Bone marrow (tissue), 2 donors: Measurements from ENCODE around the gene SDR39U1.

Experiments used
- DNase-seq, 2 donors: peaks; one replicate each; lab custom pipeline; 2025; lab: John Stamatoyannopoulos, UW

SDR39U1 gene

DNA sequence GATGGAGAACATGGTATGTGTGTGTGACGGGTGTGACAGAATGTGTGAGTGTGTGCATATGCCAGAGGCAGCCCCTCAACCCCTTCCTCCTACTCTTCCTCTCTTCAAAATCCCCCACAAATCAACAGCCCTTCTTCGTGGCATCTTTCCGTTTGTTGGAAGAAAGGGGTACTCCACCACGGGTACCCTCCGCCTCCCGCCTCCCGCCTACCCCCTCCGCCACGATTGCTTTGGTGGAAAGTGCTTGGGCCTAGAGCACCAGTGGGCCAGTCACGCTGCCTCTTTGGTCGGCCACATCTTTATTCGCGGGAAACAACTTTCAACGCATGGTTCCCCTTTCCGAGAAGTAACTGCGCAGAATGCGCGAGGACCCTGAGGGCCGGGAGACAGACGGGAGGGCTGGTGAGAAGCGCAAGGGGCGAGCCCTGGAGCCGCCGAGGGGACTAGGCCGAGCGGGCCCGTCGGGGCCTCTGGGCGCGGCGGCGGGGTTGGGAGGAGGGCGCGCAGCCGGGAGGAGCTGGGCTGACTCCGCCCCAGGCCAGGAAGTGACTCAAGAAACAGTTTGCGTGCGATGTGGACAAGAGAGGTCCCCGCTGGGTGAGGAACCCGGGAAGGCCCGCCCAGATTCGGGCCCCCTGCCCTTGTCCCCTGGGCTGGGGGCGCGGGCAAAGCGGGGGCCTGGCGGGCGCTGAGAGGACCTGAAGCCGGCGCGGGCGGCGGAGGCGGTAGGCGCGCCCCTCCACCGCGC lies 13.0 kb downstream of the SDR39U1 start, which contains the start of the genes CBLN3 and KHNYN:
TSS of gene CBLN3 (minus strand) at position 274 of the 748 bp plus-strand sequence. CDS start 614 bp downstream, outside the sequence.
TSS of gene KHNYN (plus strand) at position 560 of the 748 bp plus-strand sequence. CDS start 777 bp downstream, outside the sequence.
- peak; percentile 76 to 89 for DNase-seq

DNA sequence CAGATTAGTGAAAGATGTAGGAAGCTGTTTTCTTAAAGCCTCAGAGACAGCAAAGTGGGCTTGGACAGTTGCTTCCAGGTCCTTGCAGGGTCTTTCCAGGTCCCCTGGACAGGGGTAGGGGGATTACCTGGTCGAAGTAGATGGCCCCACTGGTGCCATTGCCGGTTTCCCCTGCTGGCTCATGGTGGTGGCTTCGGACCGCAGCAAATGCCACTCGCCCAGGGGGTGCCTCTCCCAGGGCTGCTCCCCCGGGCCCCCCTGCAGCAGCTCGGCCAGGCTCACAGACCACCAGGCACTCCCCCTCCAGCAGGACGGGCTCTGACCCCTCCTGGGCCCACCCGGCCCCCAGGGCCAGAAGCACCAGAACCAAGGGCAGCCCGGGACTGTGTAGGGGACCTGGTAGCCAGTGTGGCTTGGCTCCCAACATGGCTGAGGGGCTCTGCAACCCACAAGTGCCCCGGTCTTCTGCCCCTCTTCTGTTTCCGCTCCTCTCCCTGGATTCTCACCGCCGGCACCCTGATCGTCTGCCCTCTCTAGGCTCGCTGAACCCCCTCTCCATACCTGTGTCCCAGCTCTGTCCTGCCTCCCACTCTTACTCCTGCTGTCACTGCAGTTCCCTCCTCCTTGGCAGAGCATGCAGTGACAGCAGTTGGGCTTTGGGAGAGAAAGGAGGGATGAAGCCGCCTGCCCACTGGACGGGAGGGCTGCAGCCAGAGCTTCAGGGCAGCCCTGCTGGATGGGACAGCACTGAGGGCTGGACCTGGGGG lies 13.8 kb downstream of the SDR39U1 start:
- no peak for DNase-seq

DNA sequence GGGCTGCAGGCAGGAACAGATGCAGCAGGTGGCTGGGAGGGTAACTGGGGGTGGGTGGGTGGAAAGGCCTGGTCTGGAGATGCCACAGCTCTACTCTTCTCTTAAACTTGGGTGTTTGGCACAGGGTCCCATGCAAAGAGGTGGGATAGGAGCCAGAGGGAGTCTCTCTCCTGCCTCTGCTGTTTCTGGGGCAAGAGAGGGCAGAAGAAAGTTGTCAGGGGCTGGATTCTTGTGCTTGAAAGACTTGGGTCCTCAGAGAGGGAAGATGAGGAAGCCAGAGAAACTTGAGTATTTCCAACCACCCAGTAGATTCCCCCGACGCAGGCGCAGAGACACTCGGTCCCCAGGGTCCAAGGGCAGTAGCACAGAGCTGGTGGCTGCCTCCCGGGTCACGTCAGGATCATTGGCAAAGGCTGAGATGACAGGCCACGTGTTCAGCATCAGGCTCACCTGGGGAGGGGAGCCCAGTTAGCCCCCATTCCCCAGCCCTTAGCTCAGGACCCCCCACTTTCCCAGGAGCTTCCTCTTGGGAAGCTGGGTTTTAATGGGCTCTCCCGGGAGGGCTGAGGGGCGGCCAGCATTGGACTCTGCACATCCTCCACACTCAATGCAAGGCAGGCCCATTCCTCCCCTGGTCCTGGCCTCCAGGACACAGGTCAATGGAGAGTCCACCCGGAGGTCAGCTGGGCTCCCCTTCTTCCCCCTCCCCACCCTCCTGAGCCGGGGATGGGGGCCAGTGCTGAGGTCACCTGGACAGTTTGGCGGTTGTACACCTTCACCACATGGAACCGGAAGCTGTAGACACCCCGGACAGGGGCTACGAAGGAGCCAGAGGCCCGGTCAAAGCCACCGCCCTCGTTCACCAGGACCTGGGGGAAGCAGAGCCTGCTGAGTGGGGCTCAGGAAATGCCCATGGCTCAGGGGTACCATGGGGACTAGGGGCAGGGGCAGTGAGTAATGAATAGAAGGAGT lies 14.8 kb downstream of the SDR39U1 start:
- DNase-seq = no peak

DNA sequence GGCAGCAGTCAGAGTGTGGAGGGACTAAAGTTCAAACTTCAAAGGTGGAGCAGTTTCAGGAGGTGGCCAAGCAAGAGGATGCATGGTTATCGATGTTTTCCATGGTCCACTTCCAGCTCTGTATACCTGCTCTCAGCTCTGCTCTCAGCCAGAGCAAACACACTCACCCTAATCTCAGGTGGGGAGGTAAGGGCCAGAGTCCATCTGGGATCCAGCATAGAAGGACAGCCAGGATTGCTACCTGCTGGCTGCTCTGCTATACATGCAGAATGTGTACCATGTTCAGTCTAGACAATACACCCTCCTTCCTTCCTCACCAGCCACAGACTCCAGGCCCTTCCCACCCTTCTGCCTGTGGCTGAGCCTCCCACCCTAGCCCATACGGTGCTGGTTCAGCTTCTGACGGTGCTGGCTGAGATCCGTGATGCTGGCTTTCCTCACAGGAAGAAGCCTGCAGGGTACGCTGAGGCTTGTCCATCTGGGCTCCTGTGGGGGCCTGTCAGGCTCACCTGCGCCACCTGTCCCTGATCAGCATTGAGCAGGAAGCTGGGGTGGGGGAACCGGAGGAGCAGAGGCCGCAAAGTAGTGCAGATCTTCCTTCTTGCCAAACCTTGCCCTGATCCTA lies 15.6 kb downstream of the SDR39U1 start:
- peak in 1 of 2 donors; percentile 34 for DNase-seq

DNA sequence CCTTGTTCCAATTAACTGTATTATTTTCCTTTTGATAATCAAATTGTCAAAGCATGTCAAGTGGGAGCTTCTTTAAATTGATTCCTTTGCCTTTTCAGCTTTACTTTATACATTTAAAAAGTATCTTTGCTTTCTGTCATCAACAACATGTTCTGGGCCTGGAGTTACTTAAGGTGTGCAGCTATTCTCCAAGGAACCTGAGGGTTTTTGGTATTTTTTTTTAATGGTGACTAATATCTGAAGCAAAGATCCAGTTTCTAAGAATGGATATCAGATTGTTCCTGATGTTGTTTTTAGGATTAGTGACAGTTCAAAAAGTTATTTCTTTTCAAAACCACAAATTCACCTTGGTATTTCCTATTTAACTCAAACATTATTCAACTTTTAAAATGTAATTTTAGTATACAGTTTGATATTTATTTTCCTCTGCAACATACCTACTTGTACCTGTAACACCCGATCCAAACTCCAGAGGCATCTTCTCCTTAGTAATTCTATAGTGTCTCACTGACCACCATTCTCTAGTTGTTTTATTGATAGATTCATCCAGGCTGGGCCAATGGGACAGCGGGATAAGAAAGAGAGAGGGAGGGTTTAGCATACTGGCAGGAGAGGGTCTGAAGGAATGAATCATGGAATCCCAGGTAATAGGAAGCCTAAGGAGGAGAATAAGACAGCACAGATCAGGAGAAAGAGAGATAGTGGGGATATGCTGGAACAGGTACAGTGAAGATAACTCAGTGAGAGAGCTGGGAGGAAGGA lies 16.2 kb downstream of the SDR39U1 start:
- DNase-seq = no peak

DNA sequence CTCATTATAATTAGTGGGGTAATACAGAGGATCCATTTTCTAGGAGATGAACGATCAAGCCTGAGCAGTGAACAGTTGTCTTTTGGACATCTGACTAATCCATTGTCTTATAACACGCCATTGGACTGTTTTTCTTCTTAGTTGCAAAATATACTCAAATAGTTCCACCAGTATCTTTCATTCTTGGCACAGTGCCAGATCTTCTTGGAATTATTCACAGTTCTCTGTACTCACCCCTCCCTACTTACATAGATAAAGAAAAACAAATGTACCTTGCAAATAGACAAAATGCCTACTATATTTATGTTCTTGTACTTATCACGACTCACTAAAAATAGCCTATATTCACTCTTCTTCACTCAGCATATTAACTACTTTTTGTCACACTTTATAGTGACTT lies 16.9 kb downstream of the SDR39U1 start:
- peak in 1 of 2 donors; percentile 1 for DNase-seq

DNA sequence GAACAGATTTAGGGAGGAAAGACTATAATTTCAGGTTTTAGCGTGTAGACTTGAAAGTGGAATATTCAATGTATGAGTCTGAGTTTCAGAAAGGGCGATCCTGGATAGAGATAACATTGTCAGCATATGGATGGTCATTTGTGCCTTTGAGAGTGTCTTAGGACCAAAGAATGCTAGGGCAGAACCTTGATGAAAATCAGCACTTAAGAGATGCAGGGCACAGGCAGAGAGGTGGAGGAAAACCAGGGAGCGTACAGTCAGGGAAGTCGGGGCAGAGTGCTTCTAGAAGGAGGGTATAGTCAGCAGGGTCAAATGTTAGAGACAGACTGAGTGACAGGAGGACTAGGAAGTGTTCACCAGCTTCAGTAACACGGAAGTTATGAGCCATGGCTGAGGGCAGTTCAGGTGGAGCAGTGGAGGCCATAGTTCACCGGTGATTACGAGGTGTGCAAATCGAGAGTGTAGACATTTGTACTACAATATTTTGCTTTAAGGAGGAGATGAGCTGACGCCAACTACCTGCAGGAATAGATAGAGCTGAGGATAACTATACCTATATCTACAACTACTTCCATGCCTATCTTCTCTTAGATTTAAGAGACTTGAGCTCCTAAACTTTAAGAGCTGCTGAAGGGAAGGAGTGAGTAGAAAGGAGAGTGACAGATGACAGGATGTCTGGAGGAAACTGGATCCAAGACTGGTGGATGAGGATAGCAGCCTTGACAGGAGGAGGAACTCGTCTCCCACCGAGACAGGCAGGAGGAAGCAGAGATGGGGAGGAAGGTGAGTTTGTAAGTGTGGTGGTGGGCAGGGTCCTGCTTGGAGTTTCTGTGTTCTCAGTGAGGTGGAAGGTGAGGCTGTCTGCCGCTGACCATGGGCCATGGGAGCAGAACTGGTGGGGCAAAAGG lies 19.6 kb downstream of the SDR39U1 start:
- peak in 1 of 2 donors; percentile 20 for DNase-seq

DNA sequence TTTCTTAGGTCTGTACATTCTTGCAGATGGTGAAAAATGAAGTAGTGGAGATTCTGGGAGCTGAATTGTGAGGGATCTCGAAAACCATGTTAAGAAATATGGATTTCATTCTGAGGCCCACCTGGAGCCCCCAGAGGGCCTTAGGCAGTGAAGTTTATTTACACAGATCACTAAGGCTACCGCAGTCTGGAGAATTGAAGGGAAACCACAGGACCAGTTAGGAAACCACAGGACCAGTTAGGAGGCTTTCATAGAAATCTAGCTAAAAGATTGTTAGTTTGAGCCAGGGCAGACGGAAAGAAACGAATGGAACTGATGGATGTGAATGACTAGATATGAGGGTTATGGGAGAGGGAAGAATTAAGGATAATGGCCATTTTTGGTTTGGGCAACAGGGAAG lies 20.3 kb downstream of the SDR39U1 start:
- DNase-seq = peak in 1 of 2 donors; percentile 28

DNA sequence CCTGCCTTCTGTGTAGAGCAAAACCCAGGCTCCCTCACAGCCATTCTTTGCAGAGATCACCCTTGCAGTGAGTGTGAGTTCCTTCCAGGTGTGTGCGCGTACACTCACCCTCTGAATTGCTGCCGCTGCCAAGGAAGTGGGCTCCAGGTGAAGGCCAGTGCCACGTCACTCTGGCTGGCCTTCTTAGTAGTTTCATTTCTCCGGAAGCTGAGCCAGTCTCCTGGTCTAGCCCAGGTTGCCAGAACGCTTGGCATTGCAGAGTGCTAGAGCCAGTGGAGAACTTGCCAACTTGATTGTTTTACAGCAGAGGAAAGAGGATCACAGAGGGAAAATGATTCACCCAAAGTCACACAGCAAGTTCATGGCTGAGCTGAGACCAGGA lies 24.1 kb downstream of the SDR39U1 start:
- DNase-seq = no peak

DNA sequence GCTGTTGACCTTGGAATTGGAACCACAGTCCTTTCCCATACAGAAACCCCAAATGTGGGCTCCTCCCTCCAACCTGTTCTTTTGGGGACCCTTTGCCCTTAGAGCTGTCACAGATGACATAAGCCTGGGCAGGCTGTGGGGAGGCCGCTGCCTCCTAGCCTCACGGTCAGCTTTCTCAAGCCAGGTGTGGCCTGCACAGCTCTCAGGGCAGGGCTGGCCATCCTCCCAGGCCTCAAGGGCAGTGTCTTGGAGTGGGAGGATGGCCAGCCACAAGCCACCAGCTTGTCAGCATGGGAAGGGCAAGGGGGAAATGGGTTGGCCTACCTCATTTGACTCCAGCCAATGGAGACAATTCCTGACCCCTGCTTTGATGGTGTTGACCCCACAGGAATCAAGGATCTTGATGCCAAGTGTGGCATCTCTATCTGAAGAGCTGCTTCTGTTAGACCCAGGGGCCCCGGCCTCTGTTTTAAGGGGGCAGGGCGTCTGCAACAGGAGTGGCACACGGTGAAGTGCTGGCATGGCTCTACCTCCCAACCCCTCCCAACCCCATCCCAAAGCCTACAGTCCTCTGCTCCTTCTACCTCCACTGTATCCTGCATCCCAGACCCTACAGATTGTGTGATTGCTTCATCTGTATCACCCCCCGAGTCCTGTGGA lies 24.6 kb downstream of the SDR39U1 start:
- no peak for DNase-seq

DNA sequence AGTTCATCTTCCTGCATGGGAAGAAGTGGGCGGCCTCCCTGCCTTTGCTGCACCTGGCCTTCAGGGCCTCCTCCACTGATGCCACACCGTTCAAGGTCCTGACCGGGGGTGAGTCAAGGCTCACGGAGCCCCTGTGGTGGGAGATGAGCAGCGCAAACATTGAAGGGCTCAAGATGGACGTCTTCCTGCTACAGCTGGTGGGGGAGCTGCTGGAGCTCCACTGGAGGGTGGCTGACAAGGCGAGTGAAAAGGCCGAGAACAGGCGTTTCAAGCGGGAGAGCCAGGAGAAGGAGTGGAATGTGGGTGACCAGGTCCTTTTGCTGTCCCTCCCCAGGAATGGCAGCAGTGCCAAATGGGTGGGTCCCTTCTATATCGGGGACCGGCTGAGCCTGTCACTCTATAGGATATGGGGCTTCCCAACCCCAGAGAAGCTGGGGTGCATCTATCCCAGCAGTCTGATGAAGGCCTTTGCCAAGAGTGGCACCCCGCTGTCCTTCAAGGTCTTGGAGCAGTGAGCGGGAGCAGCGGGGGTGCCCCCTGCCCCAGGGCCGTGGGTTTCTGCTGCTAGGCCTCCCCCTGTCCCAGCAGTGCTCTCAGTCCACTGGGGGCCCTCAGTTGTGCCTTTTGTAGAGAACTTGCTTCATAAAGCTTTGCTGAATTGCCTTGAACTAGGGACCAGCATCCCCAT lies 25.5 kb downstream of the SDR39U1 start:
- no peak for DNase-seq

DNA sequence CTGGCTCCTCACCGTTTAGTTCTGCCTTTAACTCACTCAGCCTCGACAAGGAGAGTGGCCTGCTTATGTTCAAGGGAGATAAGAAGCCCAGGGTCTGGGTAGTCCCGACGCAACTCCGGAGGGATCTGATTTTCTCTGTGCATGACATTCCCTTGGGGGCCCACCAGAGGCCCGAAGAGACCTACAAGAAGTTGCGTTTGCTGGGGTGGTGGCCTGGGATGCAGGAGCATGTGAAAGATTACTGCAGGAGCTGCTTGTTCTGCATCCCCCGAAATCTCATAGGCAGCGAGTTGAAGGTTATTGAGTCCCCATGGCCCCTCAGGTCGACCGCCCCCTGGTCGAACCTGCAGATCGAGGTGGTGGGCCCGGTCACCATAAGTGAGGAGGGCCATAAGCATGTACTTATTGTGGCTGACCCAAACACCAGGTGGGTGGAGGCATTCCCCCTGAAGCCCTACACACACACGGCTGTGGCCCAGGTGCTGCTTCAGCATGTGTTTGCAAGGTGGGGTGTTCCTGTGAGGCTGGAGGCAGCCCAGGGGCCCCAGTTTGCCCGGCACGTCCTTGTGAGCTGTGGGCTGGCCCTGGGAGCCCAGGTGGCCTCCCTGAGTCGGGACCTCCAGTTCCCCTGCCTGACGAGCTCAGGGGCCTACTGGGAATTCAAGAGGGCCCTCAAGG lies 26.2 kb downstream of the SDR39U1 start:
- no peak for DNase-seq

DNA sequence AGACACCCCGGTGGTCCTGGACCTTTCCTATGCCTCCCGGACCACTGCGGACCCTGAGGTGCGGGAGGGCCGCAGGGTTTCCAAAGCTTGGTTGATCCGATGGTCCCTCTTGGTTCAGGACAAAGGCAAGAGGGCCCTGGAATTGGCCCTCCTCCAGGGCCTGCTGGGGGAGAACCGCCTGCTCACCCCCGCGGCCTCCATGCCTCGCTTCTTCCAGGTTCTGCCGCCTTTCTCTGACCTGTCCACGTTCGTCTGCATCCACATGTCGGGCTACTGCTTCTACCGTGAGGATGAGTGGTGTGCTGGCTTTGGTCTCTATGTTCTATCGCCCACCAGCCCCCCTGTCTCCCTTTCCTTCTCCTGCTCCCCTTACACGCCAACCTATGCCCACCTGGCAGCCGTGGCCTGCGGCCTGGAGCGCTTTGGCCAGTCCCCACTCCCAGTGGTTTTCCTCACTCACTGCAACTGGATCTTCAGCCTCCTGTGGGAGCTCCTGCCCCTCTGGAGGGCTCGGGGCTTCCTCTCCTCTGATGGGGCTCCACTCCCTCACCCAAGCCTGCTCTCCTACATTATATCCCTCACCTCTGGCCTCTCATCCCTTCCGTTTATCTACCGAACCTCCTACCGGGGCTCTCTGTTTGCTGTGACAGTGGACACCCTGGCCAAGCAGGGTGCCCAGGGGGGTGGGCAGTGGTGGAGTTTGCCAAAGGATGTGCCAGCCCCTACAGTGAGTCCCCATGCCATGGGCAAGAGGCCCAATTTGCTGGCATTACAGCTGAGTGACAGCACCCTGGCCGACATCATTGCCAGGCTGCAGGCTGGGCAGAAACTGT lies 26.9 kb downstream of the SDR39U1 start:
- DNase-seq = no peak

DNA sequence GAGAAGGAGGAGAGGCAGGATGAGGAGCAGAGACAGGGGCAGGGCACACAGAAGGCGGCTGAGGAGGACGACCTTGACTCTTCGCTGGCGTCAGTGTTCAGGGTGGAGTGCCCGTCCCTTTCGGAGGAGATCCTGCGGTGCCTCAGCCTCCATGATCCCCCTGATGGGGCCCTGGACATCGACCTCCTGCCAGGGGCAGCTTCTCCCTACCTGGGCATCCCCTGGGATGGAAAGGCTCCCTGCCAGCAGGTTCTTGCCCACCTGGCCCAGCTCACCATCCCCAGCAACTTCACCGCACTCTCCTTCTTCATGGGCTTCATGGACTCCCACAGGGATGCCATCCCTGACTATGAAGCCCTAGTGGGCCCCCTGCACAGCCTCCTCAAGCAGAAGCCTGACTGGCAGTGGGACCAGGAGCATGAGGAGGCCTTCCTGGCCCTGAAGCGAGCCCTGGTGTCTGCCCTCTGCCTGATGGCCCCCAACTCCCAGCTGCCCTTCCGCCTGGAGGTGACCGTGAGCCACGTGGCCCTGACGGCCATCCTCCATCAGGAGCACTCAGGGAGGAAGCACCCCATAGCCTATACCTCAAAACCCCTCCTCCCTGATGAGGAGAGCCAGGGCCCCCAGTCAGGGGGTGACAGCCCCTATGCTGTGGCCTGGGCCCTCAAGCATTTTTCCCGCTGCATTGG lies 27.7 kb downstream of the SDR39U1 start:
- no peak for DNase-seq

DNA sequence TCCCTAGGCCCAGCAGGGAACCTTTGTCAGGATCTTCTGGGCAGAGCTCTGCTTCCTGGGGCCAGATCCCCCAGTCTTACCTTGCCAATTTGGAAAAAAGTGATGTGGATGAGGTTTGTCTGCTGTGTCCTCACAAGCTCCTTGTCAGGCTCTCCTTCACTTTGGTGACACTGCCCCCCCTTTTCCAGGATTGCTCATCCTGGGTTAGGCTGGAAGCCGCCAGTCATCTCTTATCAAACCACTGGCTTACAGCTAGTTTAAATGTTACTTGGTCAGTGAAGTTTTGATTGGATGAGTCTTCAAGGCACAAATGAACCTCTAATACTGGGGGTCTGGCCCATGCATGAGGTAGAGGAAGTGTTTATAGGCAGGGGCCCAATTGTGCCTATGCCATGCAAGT lies 28.5 kb downstream of the SDR39U1 start:
- no peak for DNase-seq
